Calu3 (cell line): Measurements from ENCODE around the gene PTOV1. TPM values are rescaled to one million over a fixed set of nuclear protein-coding genes. Genes with fewer than 3 reads are reported as not detected.
A peak's percentile ranks its signal among the peaks of the same experiment; 100 is the strongest.

ENCODE experiments used
- BruUV-seq: library from RNA; stranded (reverse); fragments of 400-500 nt; replicated peaks from 2 replicates; lab custom pipeline; 2021; lab: Mats Ljungman, UMichigan
- CTCF ChIA-PET: fragments of 300-600 bp; sonication (Branson Sonifier 250); formaldehyde crosslinking; loops from one replicate; lab custom pipeline; 2022; ENCODE audit warnings: antibody characterized with exemption; lab: Charles Lee
- DNase-seq: peaks from one replicate; pipeline ENCODE4 v3.0.0; 2022
- H3K27ac Mint-ChIP-seq: one replicate; pipeline ENCODE4 v1.8.0; 2022; ENCODE audit warnings: mixed read lengths; ENCODE audit not compliant: unreplicated experiment
- H3K27me3 Mint-ChIP-seq: one replicate; pipeline ENCODE4 v1.8.0; 2022; ENCODE audit warnings: mixed read lengths; ENCODE audit not compliant: unreplicated experiment
- H3K36me3 Mint-ChIP-seq: one replicate; pipeline ENCODE4 v1.8.0; 2022; ENCODE audit warnings: mild to moderate bottlenecking, moderate library complexity, mixed read lengths; ENCODE audit not compliant: insufficient read depth, unreplicated experiment
- H3K4me1 Mint-ChIP-seq: one replicate; pipeline ENCODE4 v1.8.0; 2022; ENCODE audit warnings: mild to moderate bottlenecking, low read depth, mixed read lengths; ENCODE audit not compliant: unreplicated experiment
- H3K4me3 Mint-ChIP-seq: one replicate; pipeline ENCODE4 v1.8.0; 2022; ENCODE audit warnings: mild to moderate bottlenecking, low read depth, moderate library complexity, mixed read lengths; ENCODE audit not compliant: unreplicated experiment
- H3K9me3 Mint-ChIP-seq: one replicate; pipeline ENCODE4 v1.8.0; 2022; ENCODE audit warnings: low read depth, mixed read lengths; ENCODE audit not compliant: unreplicated experiment
- CTCF ChIP-seq: fragments of 200-600 bp; IDR thresholded peaks from one replicate; pipeline ENCODE4 v1.8.0; 2022; ENCODE audit warnings: antibody characterized with exemption; ENCODE audit not compliant: unreplicated experiment
- intact Hi-C: fragments of 100-400 bp; cut with micrococcal nuclease; formaldehyde crosslinking; loops from one replicate; pipeline ENCODE4 v1.10.0; 2022; ENCODE audit not compliant: unreplicated experiment
- total RNA-seq: library from RNA; stranded (reverse); gene quantifications from 2 replicates; pipeline ENCODE4 v1.2.3, GENCODE V29; 2022

Gene PTOV1
- total RNA-seq, 1 experiment from 2014 or later, result 256 TPM

GRCh38 chr19:49862391-49863253, 11.7 kb downstream of the PTOV1 start:
- no peak for TF ChIP-seq CTCF
- CTCF ChIA-PET, result no interaction called here
- BruUV-seq, result no TSS peak
- Mint-ChIP-seq H3K36me3 (peaks cover 44% of the 10 kb centered on the region), H3K27me3 (no peaks in the 10 kb centered on the region), H3K9me3 (no peaks in the 10 kb centered on the region), H3K4me3 (no peak overlapping the region), H3K27ac (peak overlapping the region; percentile 47), H3K4me1 (peaks cover 38% of the 10 kb centered on the region)
- intact Hi-C loops, result no loop called here
- peak; percentile 25 for DNase-seq

- no peaks in the 10 kb centered on the region for H3K27me3 Mint-ChIP-seq
- DNase-seq, result no peak
- CTCF ChIA-PET, result no interaction called here
- H3K27ac Mint-ChIP-seq, result peak overlapping the region; percentile 47
- no TSS peak for BruUV-seq
- no peak for TF ChIP-seq CTCF
- H3K4me3 Mint-ChIP-seq, result no peak overlapping the region
- H3K4me1 Mint-ChIP-seq, result peaks cover 38% of the 10 kb centered on the region
- H3K9me3 Mint-ChIP-seq, result no peaks in the 10 kb centered on the region
- H3K36me3 Mint-ChIP-seq, result peaks cover 36% of the 10 kb centered on the region
- intact Hi-C loops, result no loop called here
Measured at GRCh38 chr19:49863254-49863934, 12.4 kb downstream of the PTOV1 start.

GRCh38 chr19:49863935-49864320, 13.0 kb downstream of the PTOV1 start:
- CTCF ChIA-PET, result no interaction called here
- no peak for DNase-seq
- H3K27me3 Mint-ChIP-seq, result no peaks in the 10 kb centered on the region
- peak overlapping the region; percentile 47 for H3K27ac Mint-ChIP-seq
- no peak for TF ChIP-seq CTCF
- no peaks in the 10 kb centered on the region for H3K9me3 Mint-ChIP-seq
- intact Hi-C loops, result no loop called here
- BruUV-seq, result no TSS peak
- peaks cover 31% of the 10 kb centered on the region for H3K36me3 Mint-ChIP-seq
- H3K4me3 Mint-ChIP-seq, result no peak overlapping the region
- H3K4me1 Mint-ChIP-seq, result peaks cover 38% of the 10 kb centered on the region

- peak overlapping the region; percentile 18 for H3K4me3 Mint-ChIP-seq
Measured at GRCh38 chr19:49864890-49865289, 13.9 kb downstream of the PTOV1 start.

More at GRCh38 chr19:49864890-49865289, 13.9 kb downstream of the PTOV1 start:
- BruUV-seq, result no TSS peak
- Mint-ChIP-seq H3K4me1 (peaks cover 40% of the 10 kb centered on the region), H3K36me3 (peaks cover 21% of the 10 kb centered on the region), H3K27ac (peak overlapping the region; percentile 47), H3K27me3 (no peaks in the 10 kb centered on the region), H3K9me3 (no peaks in the 10 kb centered on the region)
- DNase-seq, result no peak
- CTCF ChIA-PET, result interaction anchor here (1.5 kb wide), 1 partner anchor 14 kb away, joined by 3 read pairs; no protein-coding TSS in a partner anchor
- intact Hi-C loops, result no loop called here
- TF ChIP-seq CTCF, result no peak
